Hepatocyte (in vitro differentiated cells): ENCODE data around the gene PIGS. TPM values are rescaled to one million over a fixed set of nuclear protein-coding genes. Genes with fewer than 3 reads are reported as not detected.

Experiments
- DNase-seq: peaks from one replicate; pipeline ENCODE4 v3.0.0-alpha.2; 2016; ENCODE audit warnings: low spot score
- H2AFZ ChIP-seq: fragments of 200-600 bp; sonication (generic); 2 replicates; pipeline ENCODE4 v1.6.0; 2016; ENCODE audit warnings: antibody characterized with exemption, mild to moderate bottlenecking
- H3K27ac ChIP-seq: fragments of 200-600 bp; sonication (generic); 2 replicates; pipeline ENCODE4 v1.5.1; 2016; ENCODE audit warnings: mild to moderate bottlenecking
- H3K27me3 ChIP-seq: fragments of 200-600 bp; sonication (generic); 2 replicates; pipeline ENCODE4 v1.6.1; 2016
- H3K36me3 ChIP-seq: fragments of 200-600 bp; sonication (generic); replicated peaks from 2 replicates; pipeline ENCODE4 v1.5.1; 2016; ENCODE audit warnings: low read depth; ENCODE audit not compliant: insufficient read depth
- H3K4me1 ChIP-seq: fragments of 200-600 bp; sonication (generic); 2 replicates; pipeline ENCODE4 v1.5.1; 2016; ENCODE audit warnings: mild to moderate bottlenecking, moderate library complexity; ENCODE audit not compliant: insufficient read depth
- H3K4me2 ChIP-seq: fragments of 200-600 bp; sonication (generic); 2 replicates; pipeline ENCODE4 v1.6.0; 2016
- H3K4me3 ChIP-seq: fragments of 200-600 bp; sonication (generic); 2 replicates; pipeline ENCODE4 v1.5.1; 2016; ENCODE audit warnings: mild to moderate bottlenecking
- H3K79me2 ChIP-seq: fragments of 200-600 bp; sonication (generic); 2 replicates; pipeline ENCODE4 v1.6.0; 2017; ENCODE audit warnings: mild to moderate bottlenecking
- H3K9me2 ChIP-seq: fragments of 200-600 bp; sonication (generic); replicated peaks from 2 replicates; pipeline ENCODE4 v1.6.0; 2017; ENCODE audit warnings: mild to moderate bottlenecking; ENCODE audit not compliant: insufficient read depth
- H3K9me3 ChIP-seq: fragments of 200-600 bp; sonication (generic); 2 replicates; pipeline ENCODE4 v1.5.1; 2016; ENCODE audit warnings: low read depth, mild to moderate bottlenecking
- H4K20me1 ChIP-seq: fragments of 200-600 bp; sonication (generic); 2 replicates; pipeline ENCODE4 v1.6.0; 2016; ENCODE audit warnings: mild to moderate bottlenecking; ENCODE audit not compliant: insufficient read depth, poor library complexity, severe bottlenecking
- CTCF ChIP-seq: fragments of 200-600 bp; sonication (generic); IDR thresholded peaks from 2 replicates; pipeline ENCODE4 v1.5.1; 2016; ENCODE audit warnings: antibody characterized with exemption, mild to moderate bottlenecking; ENCODE audit not compliant: poor library complexity
- EZH2 ChIP-seq: fragments of 200-600 bp; sonication (generic); IDR thresholded peaks from 2 replicates; pipeline ENCODE4 v1.6.1; 2016; ENCODE audit warnings: antibody characterized with exemption, mild to moderate bottlenecking, borderline replicate concordance
- EZH2phosphoT487 ChIP-seq: fragments of 200-600 bp; sonication (generic); IDR thresholded peaks from one replicate; pipeline ENCODE4 v1.6.1; 2018; ENCODE audit warnings: antibody characterized with exemption, mild to moderate bottlenecking, low read depth, moderate library complexity; ENCODE audit not compliant: unreplicated experiment, severe bottlenecking
- WGBS: methylation state at CpG from one replicate; pipeline ENCODE4 v1.1.6; 2016; ENCODE audit warnings: low lambda C conversion rate; ENCODE audit errors: missing lambda C conversion rate; 5-methylcytosine and 5-hydroxymethylcytosine counted together
- polyA plus RNA-seq: library from polyadenylated mRNA; unstranded; fragments of >200 nt; fragmentation: Nextera tagmentation; extraction: Ambion mirVana; gene quantifications from 2 replicates; pipeline ENCODE4 v1.2.1, GENCODE V29; 2016
- total RNA-seq: library from RNA; depleted of rRNA; stranded (reverse); fragments of >200 nt; gene quantifications from 2 replicates; pipeline ENCODE4 v1.2.3, GENCODE V29; 2014

The PIGS gene
- total and polyA plus RNA-seq, 2 experiments from 2014 or later: 59.1 to 65.4 TPM

GRCh38 chr17:28511858-28512461 lies 59.4 kb downstream of the PIGS start:
- no peak overlapping the region for H3K4me3 ChIP-seq
- 85% methylated on average over 3 of the region's 3 CpGs for WGBS
- H2AFZ ChIP-seq: no peak overlapping the region
- no peak overlapping the region for H3K4me2 ChIP-seq
- no peak for TF ChIP-seq EZH2phosphoT487
- TF ChIP-seq EZH2: no peak
- no peak for TF ChIP-seq CTCF
- H3K9me2 ChIP-seq: no peaks in the 10 kb centered on the region
- no peaks in the 10 kb centered on the region for H3K4me1 ChIP-seq
- no peaks in the 10 kb centered on the region for H3K27me3 ChIP-seq
- H4K20me1 ChIP-seq: no peaks in the 10 kb centered on the region
- H3K9me3 ChIP-seq: no peaks in the 10 kb centered on the region
- no peak overlapping the region for H3K27ac ChIP-seq
- H3K79me2 ChIP-seq: no peaks in the 10 kb centered on the region
- DNase-seq: no peak
- H3K36me3 ChIP-seq: no peaks in the 10 kb centered on the region

GRCh38 chr17:28509789-28510188 lies 61.5 kb downstream of the PIGS start:
- no peaks in the 10 kb centered on the region for H3K9me3 ChIP-seq
- H3K27ac ChIP-seq: no peak overlapping the region
- no peaks in the 10 kb centered on the region for H4K20me1 ChIP-seq
- H3K4me2 ChIP-seq: no peak overlapping the region
- H2AFZ ChIP-seq: no peak overlapping the region
- DNase-seq: no peak
- WGBS: 80% methylated on average over 6 of the region's 7 CpGs
- H3K36me3 ChIP-seq: no peaks in the 10 kb centered on the region
- no peaks in the 10 kb centered on the region for H3K79me2 ChIP-seq
- H3K4me3 ChIP-seq: no peak overlapping the region
- H3K27me3 ChIP-seq: no peaks in the 10 kb centered on the region
- H3K4me1 ChIP-seq: no peaks in the 10 kb centered on the region
- no peaks in the 10 kb centered on the region for H3K9me2 ChIP-seq
- TF ChIP-seq CTCF (no peak), EZH2phosphoT487 (no peak), EZH2 (no peak)

DNA sequence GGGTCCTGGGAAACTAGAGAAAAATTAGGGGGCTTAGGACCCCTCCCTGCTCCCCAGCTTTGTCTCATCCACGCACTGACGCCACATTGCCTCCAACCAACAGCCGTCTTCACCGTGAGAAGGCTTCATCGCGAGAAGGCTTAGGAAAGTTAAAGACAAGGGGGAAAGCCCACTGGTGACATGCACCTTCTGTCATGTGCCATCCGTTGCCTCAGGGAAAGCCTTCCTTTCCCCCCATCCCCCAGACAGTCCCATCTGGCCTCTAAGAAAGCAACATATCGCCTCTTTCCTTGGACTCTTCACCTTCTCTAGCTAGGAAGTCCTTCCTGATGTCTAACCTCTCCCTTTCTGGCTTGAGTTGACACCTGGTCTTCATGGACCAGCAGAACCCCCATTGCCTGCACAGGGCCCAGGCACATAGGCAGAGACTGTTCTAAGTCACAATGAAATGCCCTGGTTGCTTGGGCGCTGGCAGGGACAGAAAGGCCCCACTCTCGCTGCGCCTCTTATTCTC lies 63.1 kb downstream of the PIGS start:
- no peaks in the 10 kb centered on the region for H3K79me2 ChIP-seq
- TF ChIP-seq EZH2 (no peak), EZH2phosphoT487 (no peak), CTCF (no peak)
- H3K27me3 ChIP-seq: no peaks in the 10 kb centered on the region
- 92% methylated on average over 11 of the region's 11 CpGs for WGBS
- H2AFZ ChIP-seq: no peak overlapping the region
- H3K4me1 ChIP-seq: no peaks in the 10 kb centered on the region
- no peak overlapping the region for H3K4me2 ChIP-seq
- no peaks in the 10 kb centered on the region for H3K9me2 ChIP-seq
- H3K9me3 ChIP-seq: no peaks in the 10 kb centered on the region
- no peak for DNase-seq
- H3K36me3 ChIP-seq: no peaks in the 10 kb centered on the region
- no peak overlapping the region for H3K4me3 ChIP-seq
- no peaks in the 10 kb centered on the region for H4K20me1 ChIP-seq
- no peak overlapping the region for H3K27ac ChIP-seq
